D721Med (cell line): ENCODE results near the gene GAS6.

Experiments
- DNase-seq: peaks from one replicate; pipeline ENCODE4 v3.0.0; 2011; ENCODE audit warnings: low spot score; ENCODE audit not compliant: insufficient read length
- FAIRE-seq: peaks from 2 replicates; lab custom pipeline; 2011; peaks lifted over from hg19 to GRCh38; lab: Jason Lieb, UNC
- CTCF ChIP-seq: IDR thresholded peaks from 2 replicates; pipeline ENCODE4 v1.5.1; 2012; ENCODE audit warnings: mild to moderate bottlenecking, control low read depth; ENCODE audit not compliant: insufficient read depth; ENCODE audit errors: missing control alignments

GAS6 gene

GRCh38 chr13:113860665-113861432 is 3.0 kb downstream of the GAS6 start:
- no peak for FAIRE-seq
- no peak for DNase-seq

GRCh38 chr13:113860051-113860664 is 3.7 kb downstream of the GAS6 start:
- DNase-seq (no peak), FAIRE-seq (no peak)
- TF ChIP-seq CTCF: no peak

More at GRCh38 chr13:113860665-113861432, 3.0 kb downstream of the GAS6 start:
- no peak for TF ChIP-seq CTCF

GRCh38 chr13:113859311-113860050 is 4.4 kb downstream of the GAS6 start:
- TF ChIP-seq CTCF: no peak
- DNase-seq (no peak), FAIRE-seq (peak; percentile 92)

GRCh38 chr13:113857531-113858195 is 6.2 kb downstream of the GAS6 start:
- FAIRE-seq (no peak), DNase-seq (no peak)
- no peak for TF ChIP-seq CTCF

GRCh38 chr13:113856716-113857065 is 7.2 kb downstream of the GAS6 start:
- FAIRE-seq: no peak
- TF ChIP-seq CTCF: no peak
- no peak for DNase-seq

- no peak for DNase-seq
- TF ChIP-seq CTCF: no peak
- FAIRE-seq: no peak
These were observed 7.8 kb downstream of the GAS6 start for GRCh38 chr13:113855931-113856715.
